Activated CD8-positive, alpha-beta memory T cell treated with anti-CD3 and anti-CD28 coated beads for 36 hours (primary cell): ENCODE results near the gene M1AP. TPM values are rescaled to one million over a fixed set of nuclear protein-coding genes. Genes with fewer than 3 reads are reported as not detected.

Source experiments
- CTCF ChIA-PET: fragments of 350-600 bp; sonication (Branson Sonifier 250); formaldehyde crosslinking; loops from one replicate; lab custom pipeline; 2021; ENCODE audit warnings: antibody characterized with exemption; lab: Charles Lee
- POLR2A ChIA-PET: fragments of 350-600 bp; sonication (Branson Sonifier 250); formaldehyde crosslinking; loops from one replicate; lab custom pipeline; 2021; ENCODE audit warnings: antibody characterized with exemption; lab: Charles Lee
- total RNA-seq, 2 experiments: library from RNA; stranded (reverse); gene quantifications; one replicate each; pipeline ENCODE4 v1.2.3, GENCODE V29; 2021

The M1AP gene
- total RNA-seq, 2 experiments from 2014 or later, result not detected

DNA sequence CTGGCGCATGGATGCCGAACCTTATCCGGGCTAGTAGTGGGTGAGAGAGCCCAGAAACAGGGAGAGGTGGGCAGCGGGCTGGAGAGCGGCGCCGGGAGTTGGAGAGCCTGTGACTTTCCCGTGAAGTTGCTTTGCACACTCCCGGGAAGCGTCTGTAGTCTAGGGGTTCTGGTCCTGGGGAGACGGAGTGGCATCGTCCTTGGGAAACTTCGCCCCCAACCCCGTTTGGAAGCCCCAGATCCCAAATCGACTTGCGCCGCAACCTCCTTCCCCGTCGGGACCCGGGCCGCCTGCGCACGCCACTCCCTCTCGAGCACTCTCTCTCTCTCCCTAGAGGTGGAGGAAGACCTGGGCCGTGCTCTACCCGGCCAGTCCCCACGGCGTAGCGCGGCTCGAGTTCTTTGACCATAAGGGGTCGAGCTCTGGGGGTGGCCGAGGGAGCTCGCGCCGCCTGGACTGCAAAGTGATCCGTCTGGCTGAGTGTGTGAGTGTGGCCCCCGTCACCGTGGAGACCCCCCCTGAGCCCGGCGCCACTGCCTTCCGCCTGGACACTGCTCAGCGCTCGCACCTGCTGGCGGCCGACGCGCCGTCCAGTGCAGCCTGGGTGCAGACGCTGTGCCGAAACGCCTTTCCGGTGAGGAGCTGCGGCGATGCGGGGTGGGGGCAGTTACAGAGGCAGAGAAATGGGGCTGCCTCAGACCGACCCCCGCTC lies 93.2 kb downstream of the M1AP start:
- CTCF ChIA-PET, result interaction anchor here (1.3 kb wide), 1 partner anchor 30 kb away, joined by 3 read pairs; no protein-coding TSS in a partner anchor
- POLR2A ChIA-PET, result no interaction called here

DNA sequence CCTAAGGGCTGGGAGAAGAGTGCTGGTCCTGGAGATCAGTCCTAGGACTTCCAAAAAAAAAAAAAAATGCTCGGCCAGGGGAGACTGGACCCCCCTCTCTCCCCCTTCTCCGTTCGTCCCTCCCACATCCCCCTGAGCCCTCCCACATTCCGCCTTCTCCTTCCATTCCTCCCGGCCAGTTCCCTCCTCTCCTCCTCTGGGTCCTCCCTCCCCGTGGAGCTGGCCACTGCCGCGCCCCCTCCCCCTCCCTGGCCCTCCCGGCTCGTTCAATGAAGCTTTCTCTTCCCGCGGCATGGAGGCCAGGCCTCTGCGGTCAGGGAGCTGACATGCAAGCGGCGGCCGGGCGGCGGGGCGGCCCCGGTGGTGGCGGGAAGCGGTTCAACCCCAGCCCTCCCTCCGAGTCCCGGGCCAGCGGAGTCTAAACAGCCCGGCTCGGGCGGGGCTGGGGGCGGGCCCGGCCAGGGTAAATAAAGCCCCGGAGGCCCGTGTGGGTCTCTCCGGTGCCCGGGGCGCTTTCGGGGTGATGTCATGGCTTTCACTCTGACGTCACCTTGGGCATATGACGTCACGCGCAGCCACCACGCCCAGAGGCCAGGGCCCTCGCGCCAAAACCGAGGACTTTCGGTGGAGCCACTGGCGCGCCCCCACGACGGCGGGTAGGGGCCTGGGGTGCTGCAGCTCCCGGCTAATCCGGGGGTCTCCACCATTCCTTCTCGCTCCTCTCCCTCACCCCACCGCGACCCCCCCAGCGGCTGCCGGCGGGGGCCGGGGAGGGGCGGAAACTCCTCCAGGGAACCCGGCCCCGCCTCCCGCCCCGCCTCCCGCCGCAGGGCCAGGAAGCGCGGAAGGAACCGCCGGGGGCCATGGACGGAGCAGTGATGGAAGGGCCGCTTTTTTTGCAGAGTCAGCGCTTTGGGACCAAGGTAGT lies 94.0 kb downstream of the M1AP start, which contains the start of the genes DOK1 and LOXL3:
TSS of gene DOK1 (plus strand) at position 829 of the 928 bp plus-strand sequence. CDS start at position 864, 35 bp downstream.
TSS of gene LOXL3 (minus strand) at position 51 of the 928 bp plus-strand sequence. CDS start 1,308 bp downstream, outside the sequence.
- ChIA-PET POLR2A (interaction anchor here (0.9 kb wide), 1 partner anchor 14 kb away, joined by 5 read pairs; no protein-coding TSS in a partner anchor), CTCF (interaction anchor here (0.6 to 0.9 kb wide), 2 partner anchors 90 to 101 kb away, joined by 3 to 6 read pairs; no protein-coding TSS in a partner anchor)

- ChIA-PET POLR2A (interaction anchor here (0.9 kb wide), 1 partner anchor 15 kb away, joined by 5 read pairs; no protein-coding TSS in a partner anchor), CTCF (interaction anchor here (0.9 kb wide), 1 partner anchor 89 kb away, joined by 6 read pairs; no protein-coding TSS in a partner anchor)
Observed at GRCh38 chr2:74552914-74553811, 95.0 kb downstream of the M1AP start.

DNA sequence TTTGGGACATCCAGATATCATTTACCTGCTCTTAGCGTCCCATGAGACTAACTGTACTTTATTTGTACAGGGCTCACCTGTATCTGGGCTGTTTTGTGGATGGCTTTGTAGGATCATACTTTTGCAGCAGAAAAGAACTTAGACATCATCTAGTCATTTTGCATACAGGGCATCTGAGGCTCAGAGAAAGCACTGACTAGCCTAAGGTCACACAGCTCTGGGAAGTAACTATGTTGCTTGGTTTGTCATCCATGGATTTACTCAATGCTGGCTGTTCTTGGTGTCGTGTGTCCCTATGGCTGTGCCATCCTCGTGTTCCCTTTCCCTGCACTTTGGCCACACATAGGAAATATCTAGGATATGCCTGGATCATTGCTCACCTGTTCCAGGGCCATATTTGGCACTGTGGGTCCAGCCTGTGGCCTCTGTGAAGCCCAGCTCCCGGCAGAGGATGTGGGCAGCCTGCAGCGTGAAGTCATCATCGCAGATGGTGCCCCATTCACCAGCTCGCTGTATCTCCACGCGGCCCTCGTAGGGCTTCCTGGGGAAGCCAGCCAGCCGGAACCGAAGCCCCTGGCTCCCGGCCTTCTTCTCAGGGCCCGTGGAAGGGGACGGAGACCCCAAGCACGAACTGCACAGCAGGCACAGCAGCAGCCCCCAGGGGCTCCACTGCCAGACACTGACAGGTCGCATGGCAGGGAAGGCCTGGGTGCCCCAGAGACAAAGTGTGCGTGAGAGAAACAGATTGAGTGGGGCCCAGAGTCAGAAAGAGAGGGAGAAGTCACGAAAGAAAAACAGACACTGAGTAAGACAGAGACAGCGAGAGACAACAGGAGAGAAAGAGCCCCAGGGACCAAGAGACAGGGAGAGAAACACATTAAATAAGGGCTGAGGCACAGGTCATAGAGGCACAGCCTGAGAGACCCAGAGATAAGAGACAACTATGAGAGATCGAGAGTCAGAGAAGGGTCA lies 95.9 kb downstream of the M1AP start:
- CTCF ChIA-PET, result interaction anchor here (1.2 kb wide), 1 partner anchor 14 kb away, joined by 3 read pairs; no protein-coding TSS in a partner anchor
- POLR2A ChIA-PET, result no interaction called here

GRCh38 chr2:74551530-74551929 lies 96.6 kb downstream of the M1AP start:
- ChIA-PET CTCF (interaction anchor here (1.0 to 1.2 kb wide), 2 partner anchors 14 to 19 kb away, joined by 3 to 5 read pairs; no protein-coding TSS in a partner anchor), POLR2A (no interaction called here)

GRCh38 chr2:74550231-74550630 lies 97.9 kb downstream of the M1AP start:
- ChIA-PET CTCF (no interaction called here), POLR2A (no interaction called here)

DNA sequence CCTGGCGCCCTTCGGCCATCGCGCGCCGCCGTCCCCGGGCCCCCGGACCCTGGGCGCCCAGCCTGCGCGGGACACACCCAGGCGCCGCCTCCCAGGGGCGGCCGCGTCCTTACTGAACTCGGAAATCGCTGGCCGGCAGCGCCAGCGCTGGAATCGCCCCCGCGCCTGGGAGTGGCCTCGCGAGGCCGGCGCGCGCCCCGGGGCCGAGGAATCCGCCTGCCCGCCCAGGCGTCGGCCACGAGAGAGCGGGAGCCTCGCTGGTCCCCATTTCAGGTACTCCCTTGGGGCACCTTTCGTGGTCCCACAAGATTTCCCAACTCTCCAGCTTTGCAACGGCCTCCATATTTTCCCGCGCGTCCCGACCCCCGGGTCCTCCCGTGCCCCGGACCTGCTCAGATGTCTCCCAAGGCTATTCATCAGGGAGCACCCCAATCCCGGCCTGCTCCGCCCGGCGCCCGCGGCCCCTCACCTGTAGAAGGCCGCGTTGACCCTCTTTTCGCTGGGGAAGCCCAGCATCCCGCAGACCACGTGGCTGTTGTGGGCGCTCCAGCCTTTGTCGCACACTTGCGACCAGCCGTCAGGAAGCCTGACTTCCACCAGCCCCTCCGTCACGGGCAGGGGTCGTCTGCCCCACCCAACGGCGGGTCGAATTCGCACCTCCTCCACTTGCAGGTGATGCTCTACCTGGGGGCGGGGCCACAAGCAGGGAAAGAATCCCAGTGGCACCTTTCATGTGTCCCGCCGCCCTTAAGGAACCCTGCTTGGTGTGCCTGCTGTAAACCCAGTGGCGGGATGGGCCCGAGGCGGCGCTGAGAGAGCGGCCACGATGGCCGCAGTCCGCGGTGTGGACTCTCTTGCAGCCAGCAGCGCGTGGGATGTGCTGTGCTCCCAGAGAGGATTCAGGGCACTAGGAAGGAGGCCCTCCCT lies 99.0 kb downstream of the M1AP start:
- ChIA-PET CTCF (no interaction called here), POLR2A (no interaction called here)

GRCh38 chr2:74548285-74548899 lies 99.7 kb downstream of the M1AP start:
- CTCF ChIA-PET, result no interaction called here
- POLR2A ChIA-PET, result interaction anchor here (0.6 kb wide), 1 partner anchor 17 kb away, joined by 3 read pairs; no protein-coding TSS in a partner anchor

DNA sequence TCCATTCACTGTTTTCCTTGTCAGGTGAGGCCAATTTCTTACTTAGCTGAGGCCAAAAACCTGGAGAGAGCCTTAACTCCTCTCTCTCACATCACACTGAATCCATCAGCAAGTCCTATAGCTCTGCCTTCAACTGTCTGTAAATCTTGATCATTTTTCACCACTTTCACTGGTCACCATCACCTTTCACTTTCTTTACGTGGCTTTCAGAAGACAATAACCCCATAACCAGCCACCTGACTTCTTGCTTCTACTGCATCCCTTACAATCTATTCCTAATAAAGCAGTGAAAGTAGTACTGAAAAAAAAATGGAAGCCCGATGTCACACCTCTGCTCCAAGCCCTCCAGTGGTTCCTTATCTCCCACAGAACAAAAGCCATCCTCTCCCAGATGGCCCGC lies 102.1 kb downstream of the M1AP start:
- ChIA-PET POLR2A (no interaction called here), CTCF (no interaction called here)

DNA sequence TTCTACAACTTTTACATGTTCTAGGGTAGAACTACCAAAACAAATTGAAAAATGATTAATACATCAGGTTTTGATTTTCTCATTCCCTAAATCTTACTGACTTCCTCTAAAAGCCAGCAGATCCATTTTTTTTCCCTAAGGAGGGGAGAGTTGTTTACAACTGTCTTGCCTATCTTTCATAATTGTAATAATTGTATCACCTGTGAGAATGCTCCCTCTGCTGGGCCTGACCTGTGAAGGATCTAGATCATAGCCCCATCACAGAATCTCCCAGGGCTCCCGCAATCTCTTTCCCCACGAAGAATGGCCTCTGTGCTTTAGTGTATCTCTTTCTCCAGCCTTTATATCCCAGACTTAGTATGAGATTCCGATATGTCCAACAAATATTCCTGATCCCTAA lies 103.5 kb downstream of the M1AP start:
- CTCF ChIA-PET, result no interaction called here
- POLR2A ChIA-PET, result no interaction called here

- ChIA-PET CTCF (interaction anchor here (0.7 kb wide), 1 partner anchor 269 kb away, joined by 3 read pairs; no protein-coding TSS in a partner anchor), POLR2A (interaction anchor here (0.7 kb wide), 1 partner anchor 28 kb away, joined by 3 read pairs; no protein-coding TSS in a partner anchor)
Observed at GRCh38 chr2:74542978-74543377, 105.2 kb downstream of the M1AP start.

DNA sequence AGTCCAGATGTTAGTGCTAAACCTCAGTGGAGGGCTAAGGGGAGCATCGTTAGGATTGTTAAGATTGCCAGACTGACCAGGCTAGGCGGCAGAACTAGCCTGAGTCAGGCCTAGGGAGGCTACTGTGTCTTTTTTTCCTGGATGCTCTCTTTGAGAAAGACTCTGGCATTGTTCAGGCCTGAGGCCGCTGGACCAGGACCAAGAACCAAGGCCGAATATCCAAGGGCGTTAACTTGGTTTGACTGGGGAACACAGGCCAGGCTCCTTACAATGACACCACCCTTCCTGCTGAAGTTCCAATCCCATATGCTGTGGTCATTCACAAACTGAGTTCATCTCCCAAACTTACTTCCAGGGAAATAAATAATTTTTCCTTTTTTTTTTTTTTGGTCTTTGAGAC lies 107.8 kb downstream of the M1AP start:
- ChIA-PET CTCF (no interaction called here), POLR2A (no interaction called here)

DNA sequence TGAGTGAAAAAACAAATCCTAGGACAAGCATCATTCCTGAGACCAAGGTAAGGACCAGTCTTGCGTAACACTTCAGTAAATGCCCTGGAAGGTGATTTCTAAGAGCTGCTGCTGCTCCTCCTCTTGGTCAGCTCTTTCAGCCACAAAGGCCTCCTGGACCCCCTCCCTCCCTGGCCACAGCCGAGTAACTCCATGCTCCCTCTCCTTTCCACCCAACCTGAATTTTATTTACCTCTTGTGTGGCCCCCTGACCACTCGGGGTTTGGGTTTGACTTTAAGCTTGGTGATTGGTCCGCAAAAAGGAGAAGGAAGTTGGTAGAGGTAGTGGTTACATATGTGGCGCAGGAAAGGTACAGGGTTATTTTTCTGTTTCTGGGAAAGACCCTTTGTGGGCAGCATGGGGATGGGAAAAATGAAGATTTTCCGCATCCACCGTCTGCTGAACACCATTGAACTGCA lies 109.2 kb downstream of the M1AP start:
- ChIA-PET CTCF (interaction anchor here (1.0 to 1.2 kb wide), 2 partner anchors 19 to 164 kb away, joined by 3 to 4 read pairs; no protein-coding TSS in a partner anchor), POLR2A (no interaction called here)

DNA sequence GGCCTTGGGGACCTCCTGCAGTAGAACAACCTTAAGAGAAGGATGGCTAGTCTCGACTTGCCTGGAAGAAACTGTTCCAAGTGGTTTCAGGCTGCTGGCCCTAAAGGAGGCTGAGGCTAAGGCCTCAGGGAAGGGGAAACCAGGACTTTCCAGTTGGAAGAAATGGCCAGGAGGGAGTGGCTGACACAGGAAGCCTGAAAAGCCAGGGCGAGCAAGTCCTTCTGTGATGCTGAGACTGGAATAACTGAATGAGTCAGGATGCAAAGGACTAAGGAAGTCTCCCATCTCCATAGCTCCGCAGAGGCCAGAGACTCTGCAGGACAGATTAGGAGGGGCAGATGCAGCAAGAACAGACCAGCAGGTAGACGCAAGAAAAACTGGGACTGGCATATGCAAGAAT lies 111.0 kb downstream of the M1AP start:
- ChIA-PET CTCF (no interaction called here), POLR2A (no interaction called here)

GRCh38 chr2:74536166-74536950 lies 111.8 kb downstream of the M1AP start:
- ChIA-PET CTCF (no interaction called here), POLR2A (no interaction called here)
